ENCODE measurements around the gene FRMD4A.

DNA sequence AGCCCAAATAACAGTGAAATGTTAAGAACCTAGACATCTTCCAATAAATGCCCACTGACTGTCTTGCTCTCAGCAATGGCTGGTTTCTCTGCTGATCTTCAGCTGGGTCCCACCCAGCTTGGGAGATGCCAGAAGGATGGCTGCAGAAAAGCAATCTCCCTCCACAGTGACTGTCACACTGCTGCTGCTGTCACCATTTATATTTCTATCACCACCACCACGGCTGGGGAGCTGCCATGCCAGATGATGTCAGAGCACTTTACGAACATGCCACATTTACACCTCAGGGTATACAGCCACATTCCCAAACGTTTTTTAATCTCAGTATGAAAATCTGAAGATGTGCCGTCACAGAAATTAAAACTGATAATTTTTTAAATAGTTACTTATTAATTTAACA lies 29.8 kb upstream of the FRMD4A start:
- TF ChIP-seq, protein P1, sequence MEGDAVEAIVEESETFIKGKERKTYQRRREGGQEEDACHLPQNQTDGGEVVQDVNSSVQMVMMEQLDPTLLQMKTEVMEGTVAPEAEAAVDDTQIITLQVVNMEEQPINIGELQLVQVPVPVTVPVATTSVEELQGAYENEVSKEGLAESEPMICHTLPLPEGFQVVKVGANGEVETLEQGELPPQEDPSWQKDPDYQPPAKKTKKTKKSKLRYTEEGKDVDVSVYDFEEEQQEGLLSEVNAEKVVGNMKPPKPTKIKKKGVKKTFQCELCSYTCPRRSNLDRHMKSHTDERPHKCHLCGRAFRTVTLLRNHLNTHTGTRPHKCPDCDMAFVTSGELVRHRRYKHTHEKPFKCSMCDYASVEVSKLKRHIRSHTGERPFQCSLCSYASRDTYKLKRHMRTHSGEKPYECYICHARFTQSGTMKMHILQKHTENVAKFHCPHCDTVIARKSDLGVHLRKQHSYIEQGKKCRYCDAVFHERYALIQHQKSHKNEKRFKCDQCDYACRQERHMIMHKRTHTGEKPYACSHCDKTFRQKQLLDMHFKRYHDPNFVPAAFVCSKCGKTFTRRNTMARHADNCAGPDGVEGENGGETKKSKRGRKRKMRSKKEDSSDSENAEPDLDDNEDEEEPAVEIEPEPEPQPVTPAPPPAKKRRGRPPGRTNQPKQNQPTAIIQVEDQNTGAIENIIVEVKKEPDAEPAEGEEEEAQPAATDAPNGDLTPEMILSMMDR (IDR thresholded peaks at IDR 0.05) = no peak
- no peak for TF ChIP-seq POLR2A (IDR thresholded peaks at IDR 0.05)

All from testis (tissue), 2 donors.